NCI-H524 (cell line): ENCODE data around the gene PPP1CA.

Source experiments
- DNase-seq, 2 experiments: peaks; one replicate each; lab custom pipeline; 2025; lab: John Stamatoyannopoulos, UW

PPP1CA gene

GRCh38 chr11:67382276-67383136, 19.2 kb downstream of the PPP1CA start:
- peak; percentile 41 to 66 for DNase-seq

- DNase-seq: no peak
Observed at GRCh38 chr11:67381244-67381972, 20.2 kb downstream of the PPP1CA start.

DNA sequence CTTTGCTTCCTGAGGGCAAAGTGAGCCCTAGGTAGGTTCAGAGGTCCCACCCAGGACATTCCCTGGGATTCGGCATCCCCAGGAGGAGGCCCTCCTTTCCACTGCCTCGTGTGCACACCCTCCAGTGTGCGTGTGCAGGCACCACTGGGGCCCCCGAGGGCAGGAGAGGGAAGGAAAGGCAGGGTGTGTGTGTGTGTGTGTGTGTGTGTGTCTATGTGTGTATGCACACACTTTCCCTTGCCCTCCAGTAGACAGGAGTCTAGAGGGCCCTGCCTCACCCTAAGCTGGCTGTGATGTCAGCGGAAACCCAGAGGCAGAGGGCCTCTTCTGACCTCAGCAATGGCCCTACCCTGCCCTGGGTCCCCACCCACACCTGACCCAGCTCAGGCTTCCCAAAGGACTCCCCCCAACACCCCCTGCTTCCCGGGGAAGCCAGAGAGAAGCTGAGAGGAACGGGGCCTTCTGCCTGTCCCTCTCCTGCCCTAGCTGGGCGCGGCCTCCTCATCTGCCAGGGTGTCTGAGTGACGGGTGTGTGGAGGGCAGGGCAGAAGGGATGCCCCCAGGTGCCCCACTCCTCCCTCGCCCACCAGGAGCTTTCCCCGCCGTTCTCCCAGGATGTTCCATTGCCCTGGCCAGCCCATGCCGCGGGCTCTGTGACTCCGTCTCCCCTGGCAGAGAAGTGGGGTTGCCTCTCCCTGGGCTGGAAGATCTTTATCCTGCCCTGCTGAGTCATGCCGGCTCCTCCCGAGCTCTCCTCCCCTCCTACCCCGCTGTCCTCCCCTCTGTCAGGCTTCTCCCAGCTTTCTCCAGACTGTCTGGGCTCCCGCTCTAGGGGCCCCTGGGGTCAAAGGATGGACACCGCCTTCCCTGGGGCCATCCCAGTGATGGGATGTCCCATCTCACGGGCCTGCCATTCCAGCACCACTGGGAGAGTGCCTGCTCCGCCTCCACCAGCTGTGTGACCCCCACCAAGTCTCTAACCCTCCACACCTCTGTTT, 22.3 kb downstream of the PPP1CA start:
- DNase-seq: no peak

DNA sequence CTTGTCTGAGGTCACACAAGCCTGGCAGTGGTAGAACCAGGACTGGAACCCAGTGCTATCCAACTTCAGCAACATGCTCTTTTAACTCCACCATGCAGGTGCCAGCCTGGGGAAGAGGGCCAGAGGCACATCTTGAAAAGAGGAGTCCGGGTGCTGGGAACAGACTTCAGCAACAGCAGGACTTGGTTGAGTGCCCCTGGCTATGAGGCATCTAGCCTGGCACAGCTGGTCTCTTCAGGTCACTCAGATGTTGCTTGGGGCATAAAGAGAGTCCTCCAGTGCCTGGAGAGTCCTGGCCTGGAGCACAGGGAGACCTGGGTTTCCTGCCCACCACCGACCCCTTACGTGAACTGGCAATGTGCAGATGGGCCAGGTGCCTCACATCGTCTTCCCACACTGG, 23.1 kb downstream of the PPP1CA start:
- DNase-seq: no peak

GRCh38 chr11:67376873-67377808, 24.5 kb downstream of the PPP1CA start:
- no peak for DNase-seq

GRCh38 chr11:67376063-67376820, 25.4 kb downstream of the PPP1CA start:
- no peak for DNase-seq

DNA sequence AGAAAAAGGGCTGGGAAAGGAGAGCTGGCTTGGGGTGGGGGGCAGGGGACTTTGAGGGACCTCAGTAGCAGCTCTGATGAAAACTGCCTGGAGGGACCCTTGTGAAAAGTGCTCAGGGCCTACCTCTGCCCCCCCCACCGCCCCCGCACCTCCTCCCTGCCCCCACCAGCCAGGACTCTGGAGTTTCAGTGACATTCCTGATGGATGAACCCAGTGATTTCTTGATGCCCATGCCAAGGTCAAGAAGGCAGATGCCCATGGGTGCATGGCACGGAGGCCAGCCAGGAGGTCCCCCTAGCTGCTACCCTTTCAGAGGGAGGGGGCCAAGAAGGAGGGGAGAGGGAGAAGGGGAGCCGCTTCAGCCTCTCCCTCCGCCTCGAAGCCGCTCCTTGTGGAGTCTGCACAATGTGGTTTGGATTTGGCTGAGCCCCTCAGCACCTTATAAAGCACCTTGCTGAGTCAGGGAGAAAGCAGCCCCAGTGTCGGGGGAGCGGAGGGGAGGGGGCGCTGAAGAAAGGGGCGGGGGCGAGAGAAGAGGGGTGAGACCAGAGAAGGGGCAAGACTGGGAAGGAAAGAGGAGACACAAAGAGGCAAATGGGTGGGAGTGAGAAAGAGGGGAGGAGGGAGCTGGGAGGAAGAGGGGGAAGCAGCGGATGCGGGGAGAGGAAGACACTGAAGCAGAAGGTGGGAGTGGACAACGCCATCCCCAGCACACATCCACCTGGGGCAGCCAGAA, 26.2 kb downstream of the PPP1CA start:
- no peak for DNase-seq

GRCh38 chr11:67374571-67375281, 26.9 kb downstream of the PPP1CA start:
- DNase-seq: no peak

DNA sequence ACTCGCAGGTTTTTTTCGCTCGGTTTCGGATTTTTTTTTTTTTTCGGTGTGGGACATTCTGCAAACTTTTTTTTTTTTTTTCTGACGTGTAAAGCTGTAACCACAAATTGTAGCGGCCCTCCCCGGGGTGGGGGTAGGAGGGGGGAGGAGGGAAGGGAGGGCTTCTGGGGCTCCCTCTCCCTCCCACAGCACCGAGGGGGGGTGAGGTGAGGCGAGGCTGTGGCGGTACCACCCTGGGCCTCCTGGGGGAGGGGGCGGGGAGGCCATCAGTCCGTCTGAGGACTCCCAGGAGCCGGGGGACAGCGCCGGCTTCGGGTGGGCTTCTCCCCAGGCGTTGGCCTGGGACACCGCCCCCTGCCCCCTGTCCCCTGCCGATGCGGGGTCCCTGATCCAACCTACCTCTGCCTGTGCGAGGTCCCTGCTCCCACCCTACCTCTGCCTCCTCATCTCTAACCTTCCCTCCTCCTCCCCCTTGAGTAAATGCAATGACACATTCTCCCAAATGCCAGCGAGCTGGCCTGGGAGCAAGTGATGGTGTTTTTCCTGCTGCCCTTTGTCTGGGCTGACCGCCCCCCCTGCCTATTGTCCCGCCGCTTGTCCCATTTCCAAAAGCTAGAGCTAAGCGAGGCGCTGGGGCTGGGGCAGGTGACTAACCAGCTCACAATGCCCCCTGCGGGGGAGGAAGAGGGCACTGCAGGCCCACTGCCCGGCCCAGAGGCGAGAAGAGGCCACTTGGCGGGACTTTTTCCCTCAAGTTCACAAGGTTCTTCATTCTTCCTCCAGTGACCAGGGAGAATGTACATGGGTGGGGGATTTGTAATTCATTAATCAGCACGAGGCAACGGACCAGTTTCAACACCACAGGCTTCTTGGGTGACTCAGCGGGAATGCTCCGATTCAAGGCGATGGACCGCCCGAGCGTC, 27.7 kb downstream of the PPP1CA start:
- DNase-seq: peak; percentile 27 to 61

DNA sequence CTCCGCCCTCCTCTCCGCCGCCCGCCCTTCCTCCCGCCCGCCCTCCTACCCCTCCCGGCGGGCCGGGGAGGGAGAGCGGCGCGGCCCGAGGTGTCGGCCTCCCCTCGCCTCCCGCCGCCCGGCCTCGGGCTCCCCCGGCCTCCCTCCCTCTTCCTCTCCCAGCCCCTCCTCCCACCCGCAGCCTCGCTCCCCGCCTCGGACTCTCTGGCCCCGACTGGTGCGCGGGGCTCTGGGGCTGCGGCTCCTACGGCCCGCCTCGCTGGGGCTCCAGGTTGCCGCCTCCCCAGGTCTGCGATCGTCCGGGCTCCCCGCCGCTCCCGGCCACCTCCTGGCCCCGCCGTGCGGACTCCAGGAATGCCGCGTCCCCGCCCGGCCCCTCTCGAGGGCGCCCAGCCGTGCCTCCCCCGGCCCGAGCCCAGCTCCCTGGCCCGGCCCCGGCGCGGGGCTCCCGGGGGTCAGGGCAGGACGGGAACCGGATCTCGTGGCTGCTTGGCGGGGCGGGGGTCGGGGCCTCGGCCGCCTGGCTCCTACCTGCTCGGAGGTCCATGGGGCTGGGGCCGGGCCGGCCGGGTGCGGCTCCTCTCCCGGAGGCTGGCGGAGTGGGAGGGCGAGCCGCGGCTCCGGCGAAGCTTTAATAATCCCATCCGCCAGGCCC, 28.5 kb downstream of the PPP1CA start, which contains the start of gene CLCF1:
TSS of gene CLCF1 (minus strand) at position 606 of the 655 bp plus-strand sequence. CDS start at position 547, 59 bp downstream.
- no peak for DNase-seq

DNA sequence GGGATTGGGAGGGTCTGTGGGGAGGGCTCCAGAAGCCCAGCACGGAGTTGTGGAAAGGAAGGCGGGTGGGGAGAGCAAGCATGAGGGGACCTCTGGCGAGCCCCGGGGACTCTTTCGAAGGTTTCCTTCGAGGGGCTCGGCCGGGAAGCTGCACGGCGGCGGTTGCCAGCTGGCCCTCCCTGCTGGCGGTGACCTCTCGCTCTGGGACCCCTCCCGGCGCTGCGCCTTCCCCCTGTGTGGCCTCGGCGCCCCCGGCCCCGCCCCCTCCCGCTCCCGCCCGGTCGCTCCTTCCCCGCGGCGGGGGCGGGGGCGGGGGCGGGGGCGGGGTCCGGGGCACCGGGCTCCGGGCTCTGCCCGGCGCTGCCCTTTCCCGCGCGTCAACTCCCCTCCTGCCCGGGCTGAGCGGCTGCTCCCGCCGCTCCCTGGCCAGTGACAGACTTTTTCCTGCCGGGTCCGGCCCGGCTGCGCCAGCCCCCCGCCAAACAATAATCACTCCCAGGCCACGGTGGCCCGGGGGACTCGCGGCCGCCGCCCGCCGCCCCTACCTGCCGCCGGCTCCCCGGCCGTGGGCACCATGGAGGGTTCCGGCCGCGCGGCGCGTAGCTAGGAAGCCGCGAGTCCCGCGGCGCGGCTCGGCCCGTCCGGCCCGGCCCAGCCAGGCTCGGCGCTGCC, 29.2 kb downstream of the PPP1CA start:
- DNase-seq: no peak

DNA sequence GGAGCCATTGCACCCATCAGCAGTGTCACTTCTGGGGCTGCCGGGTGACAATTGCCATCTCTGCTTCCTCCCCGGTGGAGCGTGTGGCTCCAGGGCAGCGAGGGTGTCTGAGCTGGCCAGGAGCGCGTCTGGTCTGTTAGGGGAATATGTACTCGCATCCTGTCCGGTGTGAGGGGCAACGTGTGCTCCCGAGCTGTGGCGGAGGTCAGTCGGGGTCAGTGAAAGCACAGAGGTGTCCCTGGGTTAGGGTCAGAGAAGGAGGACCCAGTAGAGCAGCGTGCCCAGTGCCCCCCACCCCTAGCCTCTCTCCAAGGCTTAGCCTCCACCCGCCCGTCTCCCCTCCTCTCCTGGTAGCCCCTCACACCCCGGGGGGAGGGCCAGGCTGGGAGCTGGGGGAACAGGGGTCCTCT, 29.7 kb downstream of the PPP1CA start:
- no peak for DNase-seq

GRCh38 chr11:67371189-67371910, 30.3 kb downstream of the PPP1CA start:
- peak in 1 of 2 experiments; percentile 24 for DNase-seq

DNA sequence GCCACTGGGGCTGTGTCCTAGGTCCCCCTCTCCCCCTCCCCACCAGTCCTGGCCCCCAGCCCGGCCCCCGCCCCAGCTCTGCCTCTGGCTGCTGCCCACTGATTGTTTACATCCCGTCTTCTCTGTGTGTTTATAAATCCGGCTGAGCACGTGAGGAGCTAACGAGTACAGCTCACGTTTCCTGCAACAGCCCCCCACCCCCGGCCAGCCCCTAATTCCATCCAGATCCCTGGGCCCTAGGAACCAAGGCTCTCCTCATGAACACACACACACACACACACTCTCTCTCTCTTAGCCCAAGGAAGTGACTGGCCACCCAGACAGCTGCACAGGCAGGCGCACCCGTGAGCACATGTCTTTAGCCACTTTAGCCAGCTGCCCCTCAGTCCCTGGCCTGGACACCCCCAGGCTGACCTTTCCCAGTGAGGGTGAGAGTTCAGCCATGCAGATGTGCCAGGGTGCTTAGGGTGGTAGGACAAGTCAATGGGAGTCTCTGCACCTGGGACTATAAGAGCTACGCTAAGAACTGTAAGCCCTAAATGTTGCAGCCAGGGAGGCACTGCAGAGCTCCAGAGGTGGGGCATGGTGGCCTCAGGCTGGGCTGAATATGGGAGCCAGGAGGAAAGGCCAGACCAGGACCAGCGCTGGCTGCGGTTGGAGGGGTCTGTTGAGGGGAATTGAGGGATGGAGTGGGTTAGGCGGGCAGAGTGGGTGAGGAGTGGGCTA, 31.1 kb downstream of the PPP1CA start:
- no peak for DNase-seq

DNA sequence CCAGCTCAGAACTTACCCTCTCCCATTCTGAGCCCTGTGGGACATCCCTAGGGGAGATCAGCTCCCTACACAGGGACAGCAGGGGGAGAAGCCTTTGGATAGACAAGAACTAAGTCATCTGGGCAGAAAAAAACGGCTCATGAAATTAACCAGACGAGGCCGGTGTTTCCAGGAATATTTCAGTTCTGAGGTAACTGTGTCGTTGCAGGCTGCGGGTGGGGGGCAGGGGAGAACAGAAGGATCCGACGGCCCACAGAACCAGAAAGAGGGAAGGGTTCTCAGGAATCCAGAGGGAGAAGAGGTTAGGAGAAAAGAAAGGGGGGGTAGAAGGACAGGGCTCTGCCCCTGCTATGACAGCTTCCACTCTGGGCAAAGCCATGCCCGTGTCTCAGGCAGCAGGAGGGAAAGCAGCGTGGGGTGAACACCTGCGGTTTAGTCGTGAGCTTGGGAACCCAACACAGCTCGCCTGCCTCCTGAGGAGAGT, 31.8 kb downstream of the PPP1CA start:
- no peak for DNase-seq
